Muscle of leg (tissue), 11 donors: ENCODE data around the gene MND1. TPM values are rescaled to one million over a fixed set of nuclear protein-coding genes. Genes with fewer than 3 reads are reported as not detected.
A peak's percentile ranks its signal among the peaks of the same experiment; 100 is the strongest.

ENCODE experiments used
- DNase-seq: peaks from one replicate; pipeline ENCODE4 v3.0.0; 2013
- H3K27ac ChIP-seq: one replicate; pipeline ENCODE4 v1.5.1; 2013; ENCODE audit warnings: mild to moderate bottlenecking, low read length, control low read depth
- H3K27me3 ChIP-seq: one replicate; pipeline ENCODE4 v1.6.1; 2013; ENCODE audit warnings: low read length; ENCODE audit not compliant: control insufficient read depth, insufficient read depth
- H3K36me3 ChIP-seq: one replicate; pipeline ENCODE4 v1.6.1; 2013; ENCODE audit warnings: low read length; ENCODE audit not compliant: control insufficient read depth, insufficient read depth
- H3K4me1 ChIP-seq: one replicate; pipeline ENCODE4 v1.6.1; 2013; ENCODE audit warnings: low read length; ENCODE audit not compliant: control insufficient read depth, insufficient read depth
- H3K4me3 ChIP-seq: one replicate; pipeline ENCODE4 v1.5.1; 2013; ENCODE audit warnings: low read length, control low read depth
- H3K9me3 ChIP-seq: replicated peaks from 2 replicates; pipeline ENCODE4 v1.6.1; 2013; ENCODE audit warnings: low read depth, low read length; ENCODE audit not compliant: control insufficient read depth
- WGBS: methylation state at CpG from one replicate; pipeline ENCODE4 v1.1.5; 2013; ENCODE audit warnings: missing lambda C conversion rate; ENCODE audit not compliant: insufficient coverage; 5-methylcytosine and 5-hydroxymethylcytosine counted together
- polyA plus RNA-seq, 8 donors: library from polyadenylated mRNA; unstranded; fragments of 120-200 nt; gene quantifications; one replicate each; pipeline versions ENCODE4 v1.2.1 to v1.2.3, GENCODE V29; 2013; ENCODE audit warnings: inconsistent platforms in 1 of 8, low replicate concordance in 1 of 8; ENCODE audit not compliant: insufficient read length in 8 of 8, insufficient read depth in 1 of 8
- total RNA-seq: library from RNA; stranded (reverse); fragments of 120-200 nt; gene quantifications from one replicate; pipeline ENCODE4 v1.2.4, GENCODE V29; 2013

The MND1 gene
- total and polyA plus RNA-seq, 9 donors: 4.3 to 9.3 (median 7.1) TPM

GRCh38 chr4:153367092-153367491 is 22.6 kb downstream of the MND1 start:
- Histone ChIP-seq H3K9me3 (peaks cover 7% of the 10 kb centered on the region), H3K27me3 (no peaks in the 10 kb centered on the region), H3K36me3 (peaks cover 8% of the 10 kb centered on the region), H3K27ac (no peak overlapping the region), H3K4me1 (no peaks in the 10 kb centered on the region), H3K4me3 (no peak overlapping the region)
- WGBS: no CpG with 5 or more reads among the region's 1 CpG
- no peak for DNase-seq

- peaks cover 13% of the 10 kb centered on the region for H3K9me3 ChIP-seq
- no peak for DNase-seq
- no peak overlapping the region for H3K27ac ChIP-seq
- no CpG with 5 or more reads among the region's 1 CpG for WGBS
- H3K27me3 ChIP-seq: no peaks in the 10 kb centered on the region
- H3K36me3 ChIP-seq: peaks cover 8% of the 10 kb centered on the region
- no peak overlapping the region for H3K4me3 ChIP-seq
- no peaks in the 10 kb centered on the region for H3K4me1 ChIP-seq
Observed at GRCh38 chr4:153369021-153369420, 24.5 kb downstream of the MND1 start.

GRCh38 chr4:153371701-153372234 is 27.3 kb downstream of the MND1 start:
- 100% methylated on average over 2 of the region's 6 CpGs for WGBS
- Histone ChIP-seq H3K4me3 (no peak overlapping the region), H3K9me3 (peaks cover 8% of the 10 kb centered on the region), H3K36me3 (peaks cover 8% of the 10 kb centered on the region), H3K27ac (no peak overlapping the region), H3K27me3 (no peaks in the 10 kb centered on the region), H3K4me1 (no peaks in the 10 kb centered on the region)
- no peak for DNase-seq

- H3K27me3 ChIP-seq: no peaks in the 10 kb centered on the region
- H3K36me3 ChIP-seq: peaks cover 8% of the 10 kb centered on the region
- H3K4me3 ChIP-seq: no peak overlapping the region
- no peak overlapping the region for H3K27ac ChIP-seq
- no peaks in the 10 kb centered on the region for H3K4me1 ChIP-seq
- H3K9me3 ChIP-seq: peaks cover 8% of the 10 kb centered on the region
- DNase-seq: no peak
- no CpG with 5 or more reads among the region's 1 CpG for WGBS
Observed at GRCh38 chr4:153372967-153373562, 28.6 kb downstream of the MND1 start.

- peak; percentile 59 for DNase-seq
- peaks cover 5% of the 10 kb centered on the region for H3K36me3 ChIP-seq
- peaks cover 8% of the 10 kb centered on the region for H3K9me3 ChIP-seq
- H3K27ac ChIP-seq: no peak overlapping the region
- WGBS: no CpG with 5 or more reads among the region's 2 CpGs
- H3K4me3 ChIP-seq: no peak overlapping the region
- H3K27me3 ChIP-seq: no peaks in the 10 kb centered on the region
- no peaks in the 10 kb centered on the region for H3K4me1 ChIP-seq
Observed at GRCh38 chr4:153374442-153374841, 30.0 kb downstream of the MND1 start.

- Histone ChIP-seq H3K9me3 (peaks cover 8% of the 10 kb centered on the region), H3K4me3 (no peak overlapping the region), H3K36me3 (peaks cover 2% of the 10 kb centered on the region), H3K27me3 (no peaks in the 10 kb centered on the region), H3K27ac (no peak overlapping the region), H3K4me1 (no peaks in the 10 kb centered on the region)
- DNase-seq: no peak
- WGBS: no CpG with 5 or more reads among the region's 1 CpG
Observed at GRCh38 chr4:153375303-153375702, 30.8 kb downstream of the MND1 start.

GRCh38 chr4:153383131-153383530 is 38.6 kb downstream of the MND1 start:
- H3K9me3 ChIP-seq: no peaks in the 10 kb centered on the region
- H3K27me3 ChIP-seq: no peaks in the 10 kb centered on the region
- peaks cover 7% of the 10 kb centered on the region for H3K4me1 ChIP-seq
- 35% methylated on average over 3 of the region's 4 CpGs for WGBS
- no peak overlapping the region for H3K27ac ChIP-seq
- no peaks in the 10 kb centered on the region for H3K36me3 ChIP-seq
- no peak overlapping the region for H3K4me3 ChIP-seq
- DNase-seq: peak; percentile 20

- Histone ChIP-seq H3K4me1 (peaks cover 7% of the 10 kb centered on the region), H3K36me3 (no peaks in the 10 kb centered on the region), H3K9me3 (no peaks in the 10 kb centered on the region), H3K27ac (no peak overlapping the region), H3K4me3 (no peak overlapping the region), H3K27me3 (no peaks in the 10 kb centered on the region)
- DNase-seq: no peak
- WGBS: no CpG with 5 or more reads among the region's 1 CpG
Observed at GRCh38 chr4:153384160-153384559, 39.7 kb downstream of the MND1 start.

- no CpG with 5 or more reads among the region's 2 CpGs for WGBS
- H3K4me1 ChIP-seq: peaks cover 7% of the 10 kb centered on the region
- H3K27me3 ChIP-seq: no peaks in the 10 kb centered on the region
- H3K4me3 ChIP-seq: no peak overlapping the region
- H3K36me3 ChIP-seq: no peaks in the 10 kb centered on the region
- no peak overlapping the region for H3K27ac ChIP-seq
- DNase-seq: no peak
- no peaks in the 10 kb centered on the region for H3K9me3 ChIP-seq
Observed at GRCh38 chr4:153385784-153386183, 41.3 kb downstream of the MND1 start.

GRCh38 chr4:153387981-153388380 is 43.5 kb downstream of the MND1 start:
- Histone ChIP-seq H3K36me3 (no peaks in the 10 kb centered on the region), H3K27me3 (no peaks in the 10 kb centered on the region), H3K9me3 (no peaks in the 10 kb centered on the region), H3K27ac (no peak overlapping the region), H3K4me1 (peaks cover 6% of the 10 kb centered on the region), H3K4me3 (no peak overlapping the region)
- 79% methylated on average over 2 of the region's 4 CpGs for WGBS
- DNase-seq: no peak

- H3K36me3 ChIP-seq: no peaks in the 10 kb centered on the region
- H3K4me3 ChIP-seq: no peak overlapping the region
- H3K27me3 ChIP-seq: no peaks in the 10 kb centered on the region
- no peak for DNase-seq
- WGBS: no CpG with 5 or more reads among the region's 6 CpGs
- H3K9me3 ChIP-seq: no peaks in the 10 kb centered on the region
- no peaks in the 10 kb centered on the region for H3K4me1 ChIP-seq
- no peak overlapping the region for H3K27ac ChIP-seq
Observed at GRCh38 chr4:153393397-153393796, 48.9 kb downstream of the MND1 start.
